A673 (cell line): ENCODE measurements around the gene MOB4.

Source experiments
- EZH2 ChIP-seq: fragments of 200-600 bp; sonication (generic); IDR thresholded peaks from 2 replicates; pipeline ENCODE4 v1.6.1; 2017; ENCODE audit warnings: borderline replicate concordance, low read depth, mild to moderate bottlenecking, mixed read lengths, antibody characterized with exemption, low read length; ENCODE audit not compliant: poor library complexity, severe bottlenecking
- TF ChIP-seq, protein P1 (sequence below): fragments of 300-800, 200-600 bp; sonication (generic); conservative IDR thresholded peaks from 2 replicates; pipeline ENCODE4 v1.5.1; 2017; ENCODE audit warnings: low read depth, mild to moderate bottlenecking, antibody characterized with exemption, low read length, moderate library complexity, mixed read lengths

DNA sequence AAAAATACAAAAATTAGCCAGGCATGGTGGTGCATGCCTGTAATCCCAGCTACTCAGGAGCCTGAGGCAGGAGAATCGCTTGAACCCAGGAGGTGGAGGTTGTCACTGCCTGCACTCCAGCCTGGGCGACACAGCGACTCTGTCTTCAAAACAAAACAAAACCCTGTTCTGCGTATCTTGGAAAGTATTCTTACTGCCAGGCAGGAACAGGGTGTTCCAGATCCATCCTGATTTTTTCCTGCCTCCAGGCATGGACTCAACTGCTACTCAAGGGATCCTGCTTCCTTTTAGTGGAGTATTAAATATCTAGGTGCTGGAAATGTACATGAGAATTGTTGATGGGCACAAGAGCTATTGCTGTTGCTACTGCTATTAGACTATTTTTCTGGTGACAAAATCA lies 28.5 kb upstream of the MOB4 start:
- TF ChIP-seq, protein P1, sequence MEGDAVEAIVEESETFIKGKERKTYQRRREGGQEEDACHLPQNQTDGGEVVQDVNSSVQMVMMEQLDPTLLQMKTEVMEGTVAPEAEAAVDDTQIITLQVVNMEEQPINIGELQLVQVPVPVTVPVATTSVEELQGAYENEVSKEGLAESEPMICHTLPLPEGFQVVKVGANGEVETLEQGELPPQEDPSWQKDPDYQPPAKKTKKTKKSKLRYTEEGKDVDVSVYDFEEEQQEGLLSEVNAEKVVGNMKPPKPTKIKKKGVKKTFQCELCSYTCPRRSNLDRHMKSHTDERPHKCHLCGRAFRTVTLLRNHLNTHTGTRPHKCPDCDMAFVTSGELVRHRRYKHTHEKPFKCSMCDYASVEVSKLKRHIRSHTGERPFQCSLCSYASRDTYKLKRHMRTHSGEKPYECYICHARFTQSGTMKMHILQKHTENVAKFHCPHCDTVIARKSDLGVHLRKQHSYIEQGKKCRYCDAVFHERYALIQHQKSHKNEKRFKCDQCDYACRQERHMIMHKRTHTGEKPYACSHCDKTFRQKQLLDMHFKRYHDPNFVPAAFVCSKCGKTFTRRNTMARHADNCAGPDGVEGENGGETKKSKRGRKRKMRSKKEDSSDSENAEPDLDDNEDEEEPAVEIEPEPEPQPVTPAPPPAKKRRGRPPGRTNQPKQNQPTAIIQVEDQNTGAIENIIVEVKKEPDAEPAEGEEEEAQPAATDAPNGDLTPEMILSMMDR: no peak
- TF ChIP-seq EZH2: no peak
